Tibial nerve (tissue), 4 donors: ENCODE data around the gene DAB2. TPM values are rescaled to one million over a fixed set of nuclear protein-coding genes. Genes with fewer than 3 reads are reported as not detected.
A peak's percentile ranks its signal among the peaks of the same experiment; 100 is the strongest.

Source experiments
- DNase-seq, 2 donors: peaks; one replicate each; pipeline ENCODE4 v3.0.0-alpha.2; 2019; ENCODE audit warnings: low spot score in 2 of 2
- H3K27ac ChIP-seq, 4 donors: fragments of 200-600 bp; sonication (generic) in 3 of 4; one replicate each; pipeline ENCODE4 v1.5.1; 2017 to 2019; ENCODE audit warnings: mild to moderate bottlenecking in 1 of 4
- H3K27me3 ChIP-seq, 2 donors: fragments of 200-600 bp; sonication (generic) in 1 of 2; one replicate each; pipeline versions ENCODE4 v1.5.1 to v1.6.0; 2017 to 2019
- H3K36me3 ChIP-seq, 3 donors: fragments of 200-600 bp; sonication (generic); one replicate each; pipeline ENCODE4 v1.5.1; 2018 to 2019
- H3K4me1 ChIP-seq, 4 donors: fragments of 200-600 bp; sonication (generic) in 3 of 4; one replicate each; pipeline ENCODE4 v1.5.1; 2017 to 2019
- H3K4me3 ChIP-seq, 4 donors: fragments of 200-600 bp; sonication (generic) in 3 of 4; one replicate each; pipeline ENCODE4 v1.5.1; 2017 to 2019; ENCODE audit warnings: mild to moderate bottlenecking in 1 of 4, moderate library complexity in 1 of 4
- H3K9me3 ChIP-seq, 4 donors: fragments of 200-600 bp; sonication (generic) in 3 of 4; one replicate each; pipeline ENCODE4 v1.5.1; 2017 to 2019
- EP300 ChIP-seq, 2 donors: sonication (generic); formaldehyde crosslinking; IDR thresholded peaks; one replicate each; pipeline ENCODE4 v1.6.1; 2017; ENCODE audit warnings: antibody characterized with exemption in 2 of 2, mild to moderate bottlenecking in 1 of 2
- POLR2A ChIP-seq, 2 donors: fragments of 450-650 bp; IDR thresholded peaks; one replicate each; pipeline ENCODE4 v1.6.1; 2017; ENCODE audit warnings: antibody characterized with exemption in 2 of 2, mild to moderate bottlenecking in 2 of 2, moderate library complexity in 2 of 2
- WGBS, 2 donors: methylation state at CpG; one replicate each; pipeline ENCODE4 v1.1.5; 2018; 5-methylcytosine and 5-hydroxymethylcytosine counted together
- total RNA-seq, 4 donors: library from RNA; depleted of rRNA; stranded (reverse); fragments of >200 nt; gene quantifications; one replicate each; pipeline ENCODE4 v1.1.0, GENCODE V29; 2016
- TF ChIP-seq, protein P1 (sequence below), 5 experiments: fragments of 200-600 bp in 3 of 5; fragments of 450-650 bp in 2 of 5; sonication (generic) in 3 of 5; IDR thresholded peaks; one replicate each; pipeline ENCODE4 v1.5.1; 2016 to 2019; ENCODE audit warnings: antibody characterized with exemption in 5 of 5, mild to moderate bottlenecking in 3 of 5, moderate library complexity in 2 of 5

Gene DAB2
- total RNA-seq, 4 donors from 2014 or later: 73.6 to 144 (median 115) TPM

DNA sequence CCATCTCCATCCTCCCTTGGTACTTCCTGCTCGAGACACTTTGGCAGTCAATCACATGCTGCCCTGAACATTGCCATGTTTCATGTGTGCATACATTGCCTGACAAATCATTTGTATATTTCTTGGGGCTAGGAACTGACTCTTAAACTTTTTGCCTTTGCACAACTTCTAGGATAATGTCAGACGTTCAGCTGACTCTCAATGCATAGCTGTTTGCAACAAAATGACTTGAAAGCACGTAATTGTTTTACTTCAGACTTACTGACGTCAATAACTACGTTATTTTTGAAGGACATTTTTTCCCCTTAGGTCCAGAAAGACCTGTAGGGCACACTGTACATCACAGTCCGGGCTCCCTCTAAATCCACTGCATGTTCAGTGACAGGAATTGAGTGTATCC, 37.4 kb upstream of the DAB2 start:
- H3K4me1 ChIP-seq: no peaks in the 10 kb centered on the region
- no peaks in the 10 kb centered on the region for H3K27me3 ChIP-seq
- H3K27ac ChIP-seq: no peak overlapping the region
- TF ChIP-seq, protein P1, sequence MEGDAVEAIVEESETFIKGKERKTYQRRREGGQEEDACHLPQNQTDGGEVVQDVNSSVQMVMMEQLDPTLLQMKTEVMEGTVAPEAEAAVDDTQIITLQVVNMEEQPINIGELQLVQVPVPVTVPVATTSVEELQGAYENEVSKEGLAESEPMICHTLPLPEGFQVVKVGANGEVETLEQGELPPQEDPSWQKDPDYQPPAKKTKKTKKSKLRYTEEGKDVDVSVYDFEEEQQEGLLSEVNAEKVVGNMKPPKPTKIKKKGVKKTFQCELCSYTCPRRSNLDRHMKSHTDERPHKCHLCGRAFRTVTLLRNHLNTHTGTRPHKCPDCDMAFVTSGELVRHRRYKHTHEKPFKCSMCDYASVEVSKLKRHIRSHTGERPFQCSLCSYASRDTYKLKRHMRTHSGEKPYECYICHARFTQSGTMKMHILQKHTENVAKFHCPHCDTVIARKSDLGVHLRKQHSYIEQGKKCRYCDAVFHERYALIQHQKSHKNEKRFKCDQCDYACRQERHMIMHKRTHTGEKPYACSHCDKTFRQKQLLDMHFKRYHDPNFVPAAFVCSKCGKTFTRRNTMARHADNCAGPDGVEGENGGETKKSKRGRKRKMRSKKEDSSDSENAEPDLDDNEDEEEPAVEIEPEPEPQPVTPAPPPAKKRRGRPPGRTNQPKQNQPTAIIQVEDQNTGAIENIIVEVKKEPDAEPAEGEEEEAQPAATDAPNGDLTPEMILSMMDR (IDR thresholded peaks at IDR 0.05): no peak
- TF ChIP-seq POLR2A (IDR thresholded peaks at IDR 0.05): no peak
- TF ChIP-seq EP300 (IDR thresholded peaks at IDR 0.05): no peak
- no peaks in the 10 kb centered on the region for H3K36me3 ChIP-seq
- DNase-seq: no peak
- H3K9me3 ChIP-seq: no peaks in the 10 kb centered on the region
- H3K4me3 ChIP-seq: no peak overlapping the region
- WGBS, 2 donors: 46 to 55% methylated on average over 6 of the region's 6 CpGs

DNA sequence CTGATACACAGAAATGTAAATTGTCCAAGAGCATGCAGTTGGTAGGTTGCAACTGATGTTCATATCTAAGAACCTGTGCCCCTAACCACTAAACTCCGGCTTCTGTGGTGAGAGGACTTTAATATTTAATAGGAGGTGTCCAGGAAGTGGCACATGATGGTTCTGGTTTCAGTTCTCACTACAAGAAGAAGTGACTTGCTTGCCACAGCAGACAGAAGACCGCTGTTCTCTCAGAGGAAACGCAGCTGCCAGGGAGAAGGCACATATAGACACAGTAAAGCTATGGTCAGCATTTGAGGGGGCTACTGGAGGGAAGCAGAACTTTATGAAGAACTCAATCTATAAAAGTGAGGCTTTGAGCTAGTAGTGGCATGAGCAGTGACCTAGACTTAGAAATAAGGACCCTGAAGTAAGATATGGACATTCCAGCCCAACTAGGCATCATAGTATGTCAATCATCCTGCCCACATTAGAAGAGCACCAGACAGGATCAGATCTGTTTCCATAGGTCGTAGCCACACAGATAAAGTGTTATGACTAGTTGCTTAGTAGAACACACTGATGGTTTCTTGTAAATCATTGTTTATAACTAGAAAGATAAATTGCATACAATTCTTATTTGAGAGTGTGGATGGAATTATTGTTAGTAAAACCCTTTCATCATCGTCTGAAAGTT, 36.4 kb upstream of the DAB2 start:
- Histone ChIP-seq H3K4me1 (no peaks in the 10 kb centered on the region), H3K9me3 (no peaks in the 10 kb centered on the region), H3K27me3 (no peaks in the 10 kb centered on the region), H3K36me3 (no peaks in the 10 kb centered on the region), H3K27ac (no peak overlapping the region), H3K4me3 (no peak overlapping the region)
- peak in 1 of 2 donors; percentile 28 for DNase-seq
- whole genome bisulfite sequencing, 2 donors: 65 to 68% methylated on average over 5 of the region's 5 CpGs
- TF ChIP-seq POLR2A (IDR thresholded peaks at IDR 0.05) (no peak), EP300 (IDR thresholded peaks at IDR 0.05) (peak in 1 of 2 donors; percentile 71)
- TF ChIP-seq, protein P1 (IDR thresholded peaks at IDR 0.05): no peak

DNA sequence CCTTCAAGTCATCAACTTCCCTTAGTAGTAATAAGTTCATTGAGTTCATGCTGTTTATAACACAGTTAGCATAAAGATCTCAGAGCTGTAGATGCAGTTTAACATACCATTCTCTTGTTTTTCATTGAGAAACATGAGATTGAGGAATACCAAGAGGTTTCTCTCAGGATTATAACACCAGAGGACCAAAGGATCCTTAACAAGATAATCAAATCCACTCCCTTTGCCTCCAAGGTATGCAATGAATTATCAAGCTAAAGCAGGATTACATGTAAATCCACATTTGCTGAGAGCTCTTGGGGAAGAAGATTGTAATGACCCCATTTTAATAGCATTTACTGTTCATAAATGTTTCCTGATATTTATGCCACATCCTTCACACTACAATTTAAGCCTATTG, 35.1 kb upstream of the DAB2 start:
- no peak overlapping the region for H3K4me3 ChIP-seq
- no peaks in the 10 kb centered on the region for H3K4me1 ChIP-seq
- no peak overlapping the region for H3K27ac ChIP-seq
- TF ChIP-seq EP300 (IDR thresholded peaks at IDR 0.05) (no peak), POLR2A (IDR thresholded peaks at IDR 0.05) (no peak)
- TF ChIP-seq, protein P1 (IDR thresholded peaks at IDR 0.05): no peak
- DNase-seq: no peak
- no peaks in the 10 kb centered on the region for H3K27me3 ChIP-seq
- H3K9me3 ChIP-seq: no peaks in the 10 kb centered on the region
- no peaks in the 10 kb centered on the region for H3K36me3 ChIP-seq

DNA sequence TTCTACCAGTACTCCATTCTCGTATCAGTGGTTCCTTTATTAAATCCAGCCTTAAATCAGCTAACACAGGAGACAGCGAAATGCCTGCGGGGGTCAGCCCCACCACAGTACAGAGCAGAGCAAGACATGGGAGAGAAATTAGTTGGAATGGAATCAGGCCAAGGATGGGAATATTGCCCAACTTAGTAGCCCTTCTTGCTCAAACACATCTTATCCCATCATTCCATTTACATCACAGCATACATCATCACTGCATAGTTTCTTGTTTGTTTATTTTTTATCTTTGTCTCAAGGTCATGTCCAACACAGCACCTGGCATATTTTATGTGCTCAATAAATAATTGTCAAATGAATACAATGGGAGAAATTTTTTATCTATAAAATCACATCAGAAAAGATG, 34.3 kb upstream of the DAB2 start:
- WGBS, 2 donors: 76 to 90% methylated on average over 3 of the region's 3 CpGs
- Histone ChIP-seq H3K36me3 (no peaks in the 10 kb centered on the region), H3K4me1 (no peaks in the 10 kb centered on the region)

DNA sequence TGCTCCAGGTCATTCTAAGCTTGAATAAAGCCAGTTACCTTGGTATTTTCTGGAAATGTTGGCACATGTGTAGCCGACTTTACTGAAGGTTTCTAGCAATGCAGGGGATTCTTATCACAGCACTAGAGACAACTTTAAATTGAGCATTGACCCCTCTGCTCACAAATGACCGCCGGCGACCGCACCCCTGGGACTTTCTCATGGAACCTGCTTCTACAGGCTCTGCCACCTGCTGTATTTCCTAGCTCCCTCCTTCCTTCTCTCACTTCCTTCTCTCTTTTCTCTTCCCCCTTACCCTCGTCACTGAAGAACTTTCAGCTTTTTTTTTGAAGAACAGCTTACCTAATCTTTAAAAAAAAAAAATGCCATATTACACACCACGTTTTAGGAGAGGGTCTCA, 30.9 kb upstream of the DAB2 start:
- no peak for DNase-seq
- WGBS, 2 donors: 76 to 77% methylated on average over 7 of the region's 7 CpGs
- no peaks in the 10 kb centered on the region for H3K9me3 ChIP-seq
- H3K36me3 ChIP-seq: no peaks in the 10 kb centered on the region
- H3K27me3 ChIP-seq: no peaks in the 10 kb centered on the region
- H3K4me3 ChIP-seq: no peak overlapping the region
- H3K27ac ChIP-seq: no peak overlapping the region
- TF ChIP-seq, protein P1 (IDR thresholded peaks at IDR 0.05): no peak
- TF ChIP-seq POLR2A (IDR thresholded peaks at IDR 0.05) (no peak), EP300 (IDR thresholded peaks at IDR 0.05) (no peak)
- H3K4me1 ChIP-seq: peaks cover 0 to 4% (median 1%) of the 10 kb centered on the region in 4 donors

More for the DNA sequence above, 34.3 kb upstream of the DAB2 start:
- Histone ChIP-seq H3K27me3 (no peaks in the 10 kb centered on the region), H3K27ac (no peak overlapping the region), H3K9me3 (no peaks in the 10 kb centered on the region), H3K4me3 (no peak overlapping the region)
- TF ChIP-seq, protein P1 (IDR thresholded peaks at IDR 0.05): no peak
- TF ChIP-seq POLR2A (IDR thresholded peaks at IDR 0.05) (no peak), EP300 (IDR thresholded peaks at IDR 0.05) (no peak)
- DNase-seq: no peak
